Dermis blood vessel endothelial cell (primary cell): ENCODE data around the gene MARCHF11. TPM values are rescaled to one million over a fixed set of nuclear protein-coding genes. Genes with fewer than 3 reads are reported as not detected.

Experiments used
- DNase-seq: peaks from one replicate; pipeline ENCODE4 v3.0.0; 2010
- total RNA-seq: library from RNA; depleted of rRNA; stranded (reverse); fragments of >200 nt; gene quantifications from 2 replicates; pipeline ENCODE4 v1.2.3, GENCODE V29; 2014

The MARCHF11 gene
- total RNA-seq, 1 donor from 2014 or later, result not detected

DNA sequence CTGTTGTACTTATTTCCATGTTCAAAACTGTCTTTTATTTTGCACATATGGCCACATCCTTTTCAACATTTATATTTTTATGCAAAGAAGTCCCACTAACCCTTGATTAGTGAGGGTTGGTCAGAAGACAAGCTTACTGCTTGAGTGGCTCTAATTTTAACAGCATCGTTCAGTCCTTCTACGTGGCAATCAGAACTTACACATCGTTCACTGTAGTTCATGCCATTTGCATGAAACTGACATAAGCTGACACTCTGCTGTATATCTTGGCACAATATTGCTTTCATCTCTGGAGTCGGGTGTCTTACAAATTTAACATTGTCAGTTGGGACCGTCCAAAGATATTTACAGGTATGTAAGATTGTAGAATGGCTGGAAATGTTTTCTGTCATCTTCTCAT, 50.6 kb downstream of the MARCHF11 start:
- DNase-seq, result no peak

DNA sequence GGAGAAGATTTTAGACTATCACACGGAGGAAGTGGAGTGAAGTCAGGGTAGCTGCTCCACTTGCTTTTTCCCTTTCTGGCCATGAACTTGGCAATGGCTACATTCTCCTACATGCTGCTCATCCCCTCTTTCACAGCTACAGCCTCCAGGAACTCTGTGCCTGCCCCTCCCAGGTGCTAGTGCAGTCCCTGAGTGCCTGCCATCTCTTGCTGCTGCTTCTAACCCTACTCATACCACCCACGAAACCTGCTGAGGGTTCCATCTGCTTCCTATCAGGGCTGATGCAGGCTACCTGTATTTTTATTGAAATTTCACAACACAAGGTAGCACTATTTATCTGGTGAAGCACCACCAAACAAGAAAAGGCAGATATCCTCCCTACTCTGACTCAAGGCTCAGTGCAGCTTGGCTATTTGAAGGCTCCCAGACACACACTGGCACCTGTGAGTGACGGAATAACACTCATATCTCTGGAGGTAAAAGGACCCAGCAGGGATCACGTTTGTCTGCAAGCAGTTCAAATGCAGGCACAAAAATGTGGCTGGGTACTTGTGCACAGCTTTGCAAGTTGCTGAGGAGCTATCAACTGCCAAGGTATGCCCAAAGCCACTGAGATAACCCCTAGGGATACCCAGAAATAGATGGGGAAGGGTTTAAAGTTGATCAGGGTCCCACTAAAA, 51.6 kb downstream of the MARCHF11 start:
- DNase-seq, result no peak

DNA sequence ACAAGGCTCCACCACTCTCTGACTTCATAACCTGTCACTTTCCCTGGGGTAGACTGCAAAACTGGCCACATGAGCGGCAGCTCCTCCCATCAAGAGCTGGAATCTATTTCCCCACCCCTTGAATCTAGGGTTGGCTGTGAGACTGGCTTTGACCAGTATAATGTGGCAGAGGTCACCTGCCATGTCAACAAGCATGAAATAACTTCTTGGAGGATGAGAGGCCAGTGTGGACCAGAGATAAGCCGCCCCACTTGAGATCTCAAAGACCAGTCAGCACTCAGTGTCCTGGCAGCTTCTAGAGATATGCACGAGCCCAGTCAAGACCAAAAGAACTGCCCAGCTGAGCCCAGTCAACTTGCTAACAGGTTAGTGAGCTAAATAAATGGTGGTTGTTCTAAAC, 59.0 kb downstream of the MARCHF11 start:
- no peak for DNase-seq

GRCh38 chr5:16119790-16120189, 59.8 kb downstream of the MARCHF11 start:
- no peak for DNase-seq

- no peak for DNase-seq
Observed at GRCh38 chr5:16115140-16115539, 64.5 kb downstream of the MARCHF11 start.

- no peak for DNase-seq
Observed at GRCh38 chr5:16108418-16108817, 71.2 kb downstream of the MARCHF11 start.

DNA sequence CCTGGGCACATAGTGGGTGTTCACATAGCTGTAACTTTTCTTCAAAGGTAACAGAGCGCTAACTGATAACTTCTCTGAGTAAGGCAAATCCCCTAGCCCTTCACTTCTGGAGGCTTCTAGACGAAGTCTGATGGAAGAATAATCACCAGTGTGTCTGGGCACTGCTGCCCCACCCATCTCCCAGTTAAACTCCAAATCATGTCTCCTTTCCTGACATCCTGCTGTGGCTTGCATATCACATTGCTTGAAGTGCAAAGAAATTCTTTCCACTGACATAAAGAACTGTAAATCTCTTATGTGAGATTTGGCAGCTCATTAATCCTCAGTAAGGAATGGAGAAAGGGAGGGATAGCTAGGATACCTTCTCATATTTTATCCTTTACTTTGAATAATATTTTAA, 74.6 kb downstream of the MARCHF11 start:
- no peak for DNase-seq

GRCh38 chr5:16095612-16096011, 84.0 kb downstream of the MARCHF11 start:
- DNase-seq, result no peak

GRCh38 chr5:16090270-16090669, 89.3 kb downstream of the MARCHF11 start:
- no peak for DNase-seq

DNA sequence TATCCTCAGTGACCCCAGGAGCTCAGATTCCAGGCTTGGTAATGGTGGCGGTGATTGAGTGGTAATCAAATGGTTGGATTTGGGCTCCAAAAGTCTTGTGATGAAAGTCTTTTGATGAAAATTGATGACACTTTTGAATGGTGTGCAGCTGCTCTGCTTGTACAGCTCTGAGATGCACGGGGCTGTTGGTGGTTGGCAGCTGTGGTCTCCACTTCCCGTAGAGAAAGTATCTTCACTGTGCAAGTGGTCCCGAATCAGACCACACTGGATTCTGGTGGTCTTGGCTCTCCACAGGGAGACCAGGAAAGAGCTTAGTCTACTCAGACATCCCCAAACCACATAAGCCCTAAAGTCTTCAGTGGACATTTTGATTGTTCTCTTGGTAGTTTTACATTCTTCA, 96.6 kb downstream of the MARCHF11 start:
- no peak for DNase-seq

DNA sequence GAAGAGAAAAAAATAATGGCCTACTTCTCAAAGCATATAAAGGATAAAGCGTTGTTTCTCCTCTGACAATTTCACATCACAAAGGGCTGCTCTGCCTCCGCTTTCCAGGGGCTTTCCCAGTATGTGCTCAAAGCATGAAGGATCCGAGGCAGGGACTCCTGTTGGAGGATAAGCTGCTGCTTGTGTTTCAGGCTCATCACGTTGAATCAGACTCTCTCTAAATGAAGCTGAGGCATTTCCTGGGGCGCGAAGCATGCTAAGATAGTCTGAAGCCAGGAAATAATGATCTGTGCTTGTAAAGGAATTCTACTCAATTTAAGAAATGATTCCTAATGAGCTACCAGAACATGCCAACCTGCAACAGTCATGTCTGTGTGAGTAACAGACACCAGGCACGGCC, 97.5 kb downstream of the MARCHF11 start:
- no peak for DNase-seq

DNA sequence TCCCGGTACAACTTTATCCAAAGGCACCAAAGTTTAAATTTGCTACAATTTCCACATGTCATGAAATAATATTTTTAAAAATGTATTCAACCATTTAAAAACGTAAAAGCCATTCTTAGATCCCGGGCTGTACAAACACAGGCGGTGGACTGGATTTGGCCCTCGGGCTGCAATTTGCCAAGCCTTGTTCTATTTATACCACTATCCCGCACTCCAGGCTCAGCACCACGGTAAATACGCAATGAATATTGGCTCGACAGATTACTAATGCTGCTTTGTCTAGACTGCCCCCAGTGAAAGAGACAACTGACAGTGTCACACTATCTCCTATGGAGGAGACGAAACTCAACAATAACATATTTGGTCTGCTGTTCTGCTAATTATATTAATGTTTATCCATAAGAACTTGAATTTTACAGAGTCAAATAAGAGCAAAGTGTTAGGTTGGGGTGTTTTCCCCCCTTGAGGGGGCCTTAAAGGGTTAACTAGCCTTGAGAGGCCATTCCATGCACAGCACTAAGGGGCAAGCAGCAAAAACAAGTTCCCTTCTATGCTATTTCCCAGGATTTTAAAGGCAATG, 98.1 kb downstream of the MARCHF11 start:
- no peak for DNase-seq

DNA sequence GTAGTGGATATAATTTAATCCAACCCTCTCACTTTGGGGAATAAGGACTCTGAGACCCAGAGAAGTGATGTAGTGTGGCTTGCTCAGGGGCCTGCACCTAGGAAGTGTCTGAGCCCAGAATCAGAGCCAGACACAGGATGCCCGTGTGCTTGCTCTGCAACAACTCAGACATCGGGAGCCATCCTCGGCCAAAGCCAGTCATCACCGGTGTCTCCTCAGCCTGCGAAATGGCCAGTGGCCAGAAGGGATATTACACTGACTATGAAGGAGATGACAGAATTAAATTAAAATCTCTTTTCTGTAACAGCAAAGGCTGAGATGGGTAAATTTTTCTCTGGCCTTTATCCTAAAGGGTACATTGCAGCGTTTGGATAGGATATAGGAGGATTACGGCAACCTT, 102.9 kb downstream of the MARCHF11 start:
- no peak for DNase-seq

- DNase-seq, result no peak
Observed at GRCh38 chr5:16074358-16074757, 105.2 kb downstream of the MARCHF11 start.

DNA sequence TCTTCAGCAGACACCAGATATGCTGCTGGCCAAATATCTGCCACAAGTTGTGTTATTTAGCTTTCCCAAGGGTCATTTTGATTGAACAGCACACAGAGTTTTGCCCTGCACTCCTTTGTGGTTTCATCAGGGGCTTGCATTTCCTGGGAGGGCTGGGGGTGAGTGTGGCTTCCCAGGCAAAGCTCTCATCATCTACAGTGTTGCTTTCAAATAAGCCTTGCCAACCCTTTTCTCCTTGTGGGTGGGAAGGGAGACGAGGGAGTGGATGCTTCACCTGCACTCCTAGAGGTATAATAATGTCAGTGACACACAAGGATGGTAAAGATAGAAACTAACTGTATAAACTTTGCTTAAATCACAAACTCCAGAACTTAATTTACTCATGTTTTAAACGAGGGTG, 107.0 kb downstream of the MARCHF11 start:
- DNase-seq, result no peak

DNA sequence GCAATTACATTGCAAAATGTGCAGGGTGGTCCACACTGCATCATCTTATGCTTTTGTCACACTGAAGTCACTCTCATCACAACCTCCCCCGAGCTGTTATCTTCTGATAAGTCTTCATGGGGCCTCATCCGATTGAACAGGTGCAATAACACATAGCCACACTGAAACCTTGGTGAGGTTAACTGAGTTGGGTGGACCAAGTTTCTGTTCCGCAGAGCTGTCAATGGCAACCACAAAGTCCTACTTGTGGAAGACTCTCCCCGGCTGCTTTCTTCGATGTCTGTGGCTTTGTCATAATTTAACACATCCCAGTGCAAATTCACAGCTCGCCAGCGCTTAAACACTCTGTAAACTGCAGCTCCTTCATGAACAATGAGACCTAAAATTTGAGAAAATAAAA, 112.2 kb downstream of the MARCHF11 start:
- DNase-seq, result no peak

- DNase-seq, result no peak
Observed at GRCh38 chr5:16066810-16067209, 112.8 kb downstream of the MARCHF11 start.

DNA sequence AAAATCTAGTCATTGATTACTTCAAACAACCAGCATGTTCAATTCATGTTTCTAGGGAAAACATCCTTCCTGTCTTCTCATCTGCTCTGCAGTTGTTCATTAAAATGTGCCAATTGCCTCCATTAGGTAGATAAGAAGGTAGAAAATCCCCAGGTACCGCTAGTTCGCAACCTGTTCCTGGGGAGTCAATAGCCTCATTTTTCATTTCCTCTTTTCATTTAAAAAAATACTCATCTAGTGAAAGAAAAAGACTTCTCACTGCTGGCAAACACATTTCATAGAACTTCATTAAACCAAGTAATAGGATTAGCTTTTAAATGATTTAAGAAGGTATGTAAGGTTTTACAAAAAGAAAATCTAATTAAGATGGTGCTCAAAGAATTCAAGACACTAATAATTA, 113.3 kb downstream of the MARCHF11 start:
- no peak for DNase-seq

GRCh38 chr5:16065831-16066230, 113.8 kb downstream of the MARCHF11 start:
- DNase-seq, result no peak

- DNase-seq, result no peak
Observed at GRCh38 chr5:16064135-16064893, 115.3 kb downstream of the MARCHF11 start.

DNA sequence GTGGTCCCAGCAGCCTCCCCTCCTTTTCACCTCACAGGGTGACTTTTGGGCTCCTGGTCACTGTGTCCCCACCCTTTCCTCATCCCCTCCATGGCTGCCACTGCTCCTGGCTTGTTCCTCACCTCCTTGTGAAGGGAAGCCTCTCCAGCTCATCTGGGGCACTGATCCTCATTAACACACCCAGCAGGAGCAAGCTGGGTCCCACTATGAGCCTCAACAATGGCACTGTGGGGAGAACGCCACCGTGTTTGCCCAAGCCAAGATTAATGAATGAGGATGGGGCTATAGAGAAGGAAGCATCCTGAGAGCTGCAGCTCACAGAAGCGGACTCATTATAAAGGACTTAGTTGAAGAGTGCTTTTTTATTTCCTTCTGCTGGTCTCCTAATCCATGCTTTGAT, 118.4 kb downstream of the MARCHF11 start:
- no peak for DNase-seq

DNA sequence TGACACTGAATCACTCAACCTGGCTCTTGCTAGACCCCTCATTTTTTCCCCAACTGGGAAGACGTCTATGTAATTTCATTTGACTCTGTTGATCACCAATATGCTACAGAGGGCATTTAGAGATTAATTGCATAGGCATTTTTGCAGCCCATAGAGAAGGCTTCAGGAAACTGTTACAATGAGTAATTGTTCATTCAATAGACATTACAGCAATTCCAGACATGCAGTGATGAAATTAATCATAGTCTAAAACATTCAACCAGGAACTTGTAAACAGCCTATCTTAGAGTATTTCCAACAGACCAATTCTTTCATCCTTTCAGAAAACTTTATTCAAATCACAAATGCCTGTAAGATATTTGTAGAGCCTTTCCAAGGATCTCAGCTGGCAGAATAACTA, 122.3 kb downstream of the MARCHF11 start:
- DNase-seq, result no peak

DNA sequence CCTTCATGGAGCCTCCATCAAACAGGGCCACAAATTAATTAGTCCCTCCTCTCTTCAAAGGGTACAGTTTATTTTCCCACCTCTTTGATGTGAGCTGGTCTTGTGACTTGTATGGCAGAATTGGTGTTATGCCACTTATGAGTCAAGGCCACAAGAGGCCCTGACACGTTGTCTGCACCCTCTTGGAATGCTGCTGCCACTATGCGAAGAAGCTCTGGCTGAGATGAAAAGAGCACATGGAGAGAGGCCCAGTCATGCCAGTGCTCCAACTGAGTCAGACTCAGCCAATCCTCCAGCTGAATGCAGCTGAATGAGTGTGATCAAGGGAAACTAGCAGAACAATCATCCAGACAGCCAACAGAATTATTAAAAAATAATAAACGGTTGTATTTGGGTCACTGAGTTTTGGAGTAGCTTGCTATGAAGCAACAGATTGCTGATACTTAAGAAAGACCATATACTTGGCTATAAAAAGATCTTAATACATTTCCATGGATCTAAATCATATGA, 128.3 kb downstream of the MARCHF11 start:
- DNase-seq, result no peak

DNA sequence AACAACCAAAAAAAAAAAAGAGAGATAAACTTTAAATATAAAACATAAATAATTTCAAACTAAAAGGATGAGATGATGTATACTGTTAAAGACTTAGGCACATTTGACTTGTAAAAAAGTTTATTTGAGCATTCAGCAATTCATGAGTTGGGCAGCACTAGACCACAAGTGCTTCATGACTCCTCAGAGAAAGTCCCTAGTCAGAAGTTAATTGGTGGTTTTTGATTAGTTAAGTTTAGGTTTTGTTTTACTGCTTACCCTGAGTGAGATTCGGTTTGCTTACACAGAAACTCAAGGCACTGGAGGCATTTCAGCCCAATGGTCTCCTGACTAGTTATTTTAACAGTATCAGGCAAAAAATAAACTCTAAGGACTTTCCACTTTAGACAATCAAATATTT, 129.2 kb downstream of the MARCHF11 start:
- DNase-seq, result no peak
